Measurements from ENCODE around the gene SECTM1.
"Not testable (repeated sequence)": the region's sequence is repeated elsewhere in the genome, so short reads cannot be mapped to it uniquely, and the experiment has no call there.

The SECTM1 gene

GRCh38 chr17:82333279-82334171 lies at the start of gene SECTM1:
TSS of gene SECTM1 (minus strand) at chr17:82333766. CDS start at chr17:82327240, 6,526 bp downstream.
- no peak for DNase-seq

GRCh38 chr17:82382933-82383255 lies 49.3 kb upstream of the SECTM1 start:
- DNase-seq = no peak

DNA sequence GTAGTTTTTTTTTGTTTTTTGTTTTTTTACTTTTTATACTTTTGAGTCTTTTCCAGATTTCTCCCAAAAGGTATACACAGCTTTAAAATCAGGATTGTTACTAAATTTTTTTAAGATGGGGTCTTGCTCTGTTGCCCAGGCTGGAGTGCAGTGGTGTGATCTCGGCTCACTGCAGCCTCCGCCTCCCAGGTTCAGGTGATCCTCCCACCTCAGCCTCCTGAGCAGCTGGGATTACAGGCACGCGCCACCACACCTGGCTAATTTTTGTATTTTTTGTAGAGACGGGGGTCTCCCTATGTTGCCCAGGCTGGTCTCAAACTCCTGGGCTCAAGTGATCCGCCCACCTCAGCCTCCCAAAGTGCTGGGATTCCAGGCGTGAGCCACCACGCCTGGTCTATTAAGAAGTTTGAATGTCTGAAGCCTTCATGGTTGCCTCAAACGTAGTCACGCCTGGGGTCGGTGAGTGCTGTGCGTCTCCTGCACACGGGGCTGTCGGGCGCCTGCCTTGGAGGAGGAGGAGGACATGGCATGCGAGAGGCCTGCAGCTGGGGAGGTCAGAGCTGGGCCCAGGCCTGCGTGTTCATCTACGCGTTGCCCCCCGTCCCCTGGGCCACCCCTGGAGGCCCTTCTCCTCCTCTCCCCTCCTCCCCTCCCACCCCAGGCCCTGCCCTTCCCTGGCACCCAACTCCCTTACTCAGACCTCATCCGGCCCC lies 48.8 kb upstream of the SECTM1 start:
- not testable (repeated sequence) for DNase-seq

DNA sequence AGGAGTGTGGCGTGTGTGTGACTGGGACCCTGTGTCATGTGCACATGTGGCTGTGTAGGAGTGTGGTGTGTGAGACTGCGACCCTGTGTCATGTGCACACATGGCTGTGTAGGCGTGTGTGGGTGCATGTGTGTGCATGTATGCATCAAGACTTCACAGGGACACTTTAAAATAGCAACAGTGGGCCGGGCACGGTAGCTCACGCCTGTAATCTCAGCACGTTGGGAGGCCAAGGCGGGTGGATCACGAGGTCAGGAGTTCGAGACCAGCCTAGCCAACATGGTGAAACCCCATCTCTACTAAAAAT lies 48.1 kb upstream of the SECTM1 start:
- not testable (repeated sequence) for DNase-seq

DNA sequence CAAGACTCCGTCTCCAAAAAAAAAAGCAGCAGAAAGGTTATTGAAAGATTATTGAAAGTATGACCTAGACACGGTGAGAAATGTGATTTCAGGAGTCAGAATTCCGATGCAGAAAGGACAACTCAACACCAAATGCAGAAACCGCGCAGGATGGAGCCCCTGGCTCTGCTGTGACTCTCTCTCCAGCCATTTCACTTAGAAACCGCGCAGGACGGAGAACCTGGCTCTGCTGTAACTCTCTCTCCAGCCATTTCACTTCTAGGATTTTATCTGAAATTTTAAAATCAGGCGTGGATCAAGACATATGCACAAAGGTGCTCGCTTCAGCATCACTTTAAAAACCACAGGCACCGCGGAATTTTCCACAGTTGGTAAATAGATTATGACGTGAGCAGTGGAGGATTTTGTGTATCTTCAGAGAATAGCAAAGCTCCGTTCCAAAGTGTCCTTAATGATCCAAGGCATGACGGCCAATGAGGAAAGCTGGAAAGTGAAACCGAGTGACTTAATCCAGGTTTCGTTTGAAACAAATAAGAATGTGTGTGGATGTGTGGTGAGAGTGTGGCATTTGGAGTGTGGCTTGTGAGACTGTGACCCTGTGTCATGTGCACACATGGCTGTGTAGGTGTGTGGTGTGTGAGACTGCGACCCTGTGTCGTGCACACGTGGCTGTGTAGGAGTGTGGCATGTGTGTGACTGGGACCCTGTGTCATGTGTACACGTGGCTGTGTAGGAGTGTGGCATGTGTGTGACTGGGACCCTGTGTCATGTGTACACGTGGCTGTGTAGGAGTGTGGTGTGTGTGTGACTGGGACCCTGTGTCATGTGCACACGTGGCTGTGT lies 47.5 kb upstream of the SECTM1 start:
- DNase-seq = no peak

DNA sequence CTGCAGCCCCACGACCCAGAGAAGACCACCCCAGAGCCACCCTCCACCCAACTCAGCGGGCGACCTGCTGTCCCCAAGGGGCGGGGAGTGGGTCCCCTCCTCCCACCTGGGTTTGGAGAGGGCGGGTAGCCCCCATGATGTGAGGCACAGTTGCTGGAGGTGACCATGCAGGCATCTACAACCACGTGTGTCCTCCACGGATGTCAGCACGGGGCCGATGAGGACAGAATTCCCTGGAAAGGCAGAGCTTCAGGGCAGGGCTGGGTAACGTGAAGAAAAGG lies 45.1 kb upstream of the SECTM1 start:
- no peak for DNase-seq

GRCh38 chr17:82377924-82378740 lies 44.6 kb upstream of the SECTM1 start:
- DNase-seq = no peak

- not testable (repeated sequence) for DNase-seq
These were observed 43.7 kb upstream of the SECTM1 start for GRCh38 chr17:82377294-82377693.

DNA sequence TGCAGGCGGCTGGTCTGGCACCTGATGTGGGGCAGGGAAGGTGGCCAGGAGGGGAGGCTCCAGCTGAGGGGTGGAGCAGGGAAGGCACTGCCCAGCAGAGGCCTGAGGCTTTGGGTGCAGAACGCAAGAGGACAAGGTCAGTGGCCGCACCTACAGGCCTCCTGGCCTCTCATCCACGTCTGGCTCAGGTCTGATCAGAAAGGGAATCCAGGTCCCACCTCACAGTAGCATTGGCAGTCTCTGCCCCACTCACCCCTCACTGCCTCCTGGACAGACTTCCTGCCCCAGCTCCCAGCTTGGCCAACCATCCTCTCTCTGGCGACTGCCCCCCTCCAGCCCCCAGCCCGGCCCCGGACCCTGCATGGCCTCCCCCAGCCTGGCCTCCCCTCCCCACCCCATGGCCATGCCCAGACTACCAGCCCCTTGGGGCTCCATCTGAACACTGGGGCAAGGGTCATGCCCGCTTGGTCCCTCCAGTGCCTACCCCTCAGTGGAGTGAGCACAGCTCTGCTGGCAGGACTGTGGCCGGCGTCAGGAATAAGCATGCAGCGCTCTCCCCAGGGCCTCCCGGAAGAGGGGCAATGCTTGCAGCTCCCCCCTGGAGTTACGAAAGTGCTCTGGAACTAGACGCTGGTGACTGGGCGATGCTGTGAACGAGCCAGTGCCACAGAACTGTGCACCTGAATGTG lies 42.6 kb upstream of the SECTM1 start:
- DNase-seq = no peak

GRCh38 chr17:82375359-82376041 lies 41.9 kb upstream of the SECTM1 start:
- DNase-seq = no peak

DNA sequence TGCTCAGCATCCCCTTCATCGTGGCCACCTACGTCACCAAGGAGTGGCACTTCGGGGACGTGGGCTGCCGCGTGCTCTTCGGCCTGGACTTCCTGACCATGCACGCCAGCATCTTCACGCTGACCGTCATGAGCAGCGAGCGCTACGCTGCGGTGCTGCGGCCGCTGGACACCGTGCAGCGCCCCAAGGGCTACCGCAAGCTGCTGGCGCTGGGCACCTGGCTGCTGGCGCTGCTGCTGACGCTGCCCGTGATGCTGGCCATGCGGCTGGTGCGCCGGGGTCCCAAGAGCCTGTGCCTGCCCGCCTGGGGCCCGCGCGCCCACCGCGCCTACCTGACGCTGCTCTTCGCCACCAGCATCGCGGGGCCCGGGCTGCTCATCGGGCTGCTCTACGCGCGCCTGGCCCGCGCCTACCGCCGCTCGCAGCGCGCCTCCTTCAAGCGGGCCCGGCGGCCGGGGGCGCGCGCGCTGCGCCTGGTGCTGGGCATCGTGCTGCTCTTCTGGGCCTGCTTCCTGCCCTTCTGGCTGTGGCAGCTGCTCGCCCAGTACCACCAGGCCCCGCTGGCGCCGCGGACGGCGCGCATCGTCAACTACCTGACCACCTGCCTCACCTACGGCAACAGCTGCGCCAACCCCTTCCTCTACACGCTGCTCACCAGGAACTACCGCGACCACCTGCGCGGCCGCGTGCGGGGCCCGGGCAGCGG lies 41.2 kb upstream of the SECTM1 start:
- DNase-seq = no peak

GRCh38 chr17:82373731-82374625 lies 40.4 kb upstream of the SECTM1 start:
- no peak for DNase-seq

- not testable (repeated sequence) for DNase-seq
These were observed 39.5 kb upstream of the SECTM1 start for GRCh38 chr17:82373072-82373452.

DNA sequence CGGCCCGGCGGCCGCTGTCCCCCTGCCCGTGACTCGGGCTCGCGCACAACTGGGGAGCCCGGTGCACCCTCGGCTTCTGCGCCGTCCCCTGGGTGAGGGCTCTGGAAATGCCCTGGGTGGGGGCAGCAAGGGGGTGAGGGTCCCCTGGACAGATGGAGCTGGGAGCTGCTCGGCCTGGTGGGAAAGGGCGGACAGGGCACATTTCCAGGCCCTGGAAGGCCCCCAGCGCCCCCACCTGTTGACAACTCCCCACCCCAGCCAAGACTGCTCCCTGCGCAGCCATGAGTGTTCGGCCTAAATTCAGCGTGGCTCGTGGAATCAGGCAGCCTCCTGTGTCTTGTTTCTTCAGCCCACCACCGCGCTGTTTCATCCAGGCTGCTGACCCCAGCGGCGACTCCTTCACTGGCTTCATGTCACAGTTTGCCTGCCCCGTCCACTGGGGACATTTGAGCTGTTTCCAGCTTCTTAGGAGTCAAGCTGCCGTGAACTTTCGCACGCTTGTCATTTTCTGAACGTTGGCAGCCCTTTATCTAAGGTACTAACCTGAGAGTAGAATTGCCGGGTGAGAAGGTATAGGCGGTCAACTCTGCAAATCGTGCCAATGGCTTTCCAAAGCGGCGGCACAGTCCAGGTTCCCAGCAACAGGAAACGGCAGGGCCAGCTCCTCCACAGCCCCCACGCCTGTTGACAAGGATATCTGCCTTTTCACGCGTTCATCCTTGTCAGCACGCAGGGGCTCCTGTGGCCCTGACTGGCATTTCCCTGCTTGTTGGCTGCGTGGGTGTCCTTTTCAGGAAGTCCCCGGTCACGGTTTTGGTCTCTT lies 38.9 kb upstream of the SECTM1 start:
- DNase-seq = no peak

DNA sequence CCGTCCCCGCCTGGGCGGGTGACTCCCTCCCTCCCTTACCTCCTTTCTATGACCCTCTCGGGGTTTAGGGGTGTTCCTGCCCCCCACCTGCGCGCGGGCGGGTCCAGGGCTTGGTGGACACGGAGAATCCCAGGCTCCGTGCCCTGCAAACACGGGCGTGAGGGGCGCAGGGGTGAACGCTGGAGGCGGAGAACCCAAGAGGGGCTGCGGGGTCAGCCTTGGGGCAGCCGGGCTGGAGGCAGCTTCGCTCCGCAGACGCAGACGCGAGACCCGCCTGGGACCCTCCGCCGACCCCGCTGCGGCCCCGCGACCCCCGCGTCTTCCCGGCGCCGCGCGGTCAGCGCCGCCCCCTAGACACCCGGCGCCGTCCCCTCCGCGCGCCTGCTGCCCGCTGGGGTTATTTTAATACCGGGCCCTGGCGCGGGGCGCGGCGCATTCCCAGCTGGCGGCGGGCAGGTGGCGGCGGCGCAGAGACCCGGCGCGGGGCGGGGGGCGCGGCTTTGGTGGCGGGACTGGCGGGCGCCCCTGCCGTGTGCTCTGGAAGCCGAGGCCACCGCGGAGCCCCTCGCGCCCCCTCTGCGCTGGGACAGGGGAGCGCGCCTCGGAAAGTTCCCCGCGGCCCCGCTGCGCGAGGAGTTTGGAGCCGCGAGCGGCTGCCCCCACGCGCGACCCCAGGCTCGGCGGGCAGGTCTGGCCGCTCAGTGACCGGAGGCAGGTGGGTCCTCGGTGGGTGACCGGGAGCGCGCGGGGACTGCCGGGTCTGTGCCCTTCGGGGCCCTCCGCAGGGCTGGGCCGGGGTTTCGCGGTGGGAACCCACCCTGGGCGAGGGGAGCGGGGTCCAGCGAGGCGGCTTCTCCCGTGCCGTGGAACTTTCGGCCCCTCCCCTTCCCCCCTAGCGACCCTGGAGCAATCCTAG lies 38.0 kb upstream of the SECTM1 start, which contains the start of gene UTS2R:
Gene UTS2R, plus strand, starts transcription at position 433 of the 916 bp plus-strand sequence. CDS start 2,560 bp downstream, outside the sequence.
- no peak for DNase-seq

DNA sequence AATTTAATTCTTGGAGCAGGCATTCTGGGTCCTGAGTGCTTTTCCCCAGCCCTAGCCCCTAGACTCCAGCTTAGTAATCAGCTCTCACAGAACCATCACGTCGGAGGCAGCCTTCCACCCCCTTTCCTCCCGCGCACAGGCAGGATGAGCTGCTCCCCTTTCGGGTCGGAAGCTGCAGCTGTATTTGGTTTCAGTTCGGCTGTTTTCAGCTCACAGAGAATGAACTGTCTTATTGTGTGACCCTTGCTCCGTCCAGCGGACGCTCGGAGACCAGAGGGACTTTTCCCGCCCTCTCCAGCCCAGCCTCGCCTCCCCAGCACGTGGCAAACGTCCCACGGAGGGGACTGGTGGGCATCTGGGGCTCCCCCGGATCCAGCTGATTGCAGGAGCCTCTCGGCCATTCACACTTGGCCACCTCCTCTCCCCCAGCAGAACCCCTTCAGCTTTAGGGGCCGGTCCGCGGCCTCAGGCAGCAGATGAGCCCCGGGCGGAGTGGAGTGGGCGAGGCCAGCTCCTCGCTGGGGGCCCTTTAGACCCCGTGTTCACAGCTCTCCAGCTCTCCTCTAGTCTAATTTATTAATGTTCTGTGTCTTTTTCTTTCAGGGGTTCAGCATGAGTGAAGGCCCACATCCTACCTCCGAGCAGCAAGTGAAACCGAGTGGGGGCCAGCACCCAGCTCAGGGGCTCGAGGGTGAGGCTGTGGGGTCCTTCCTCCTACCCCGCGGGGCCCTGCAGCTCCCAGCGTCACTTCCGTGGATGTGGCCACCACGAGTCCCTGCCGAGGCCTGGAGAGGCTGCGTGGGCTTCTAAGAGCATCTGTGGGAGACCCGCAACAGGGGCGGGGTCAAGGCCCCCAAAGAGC lies 37.1 kb upstream of the SECTM1 start:
- no peak for DNase-seq

DNA sequence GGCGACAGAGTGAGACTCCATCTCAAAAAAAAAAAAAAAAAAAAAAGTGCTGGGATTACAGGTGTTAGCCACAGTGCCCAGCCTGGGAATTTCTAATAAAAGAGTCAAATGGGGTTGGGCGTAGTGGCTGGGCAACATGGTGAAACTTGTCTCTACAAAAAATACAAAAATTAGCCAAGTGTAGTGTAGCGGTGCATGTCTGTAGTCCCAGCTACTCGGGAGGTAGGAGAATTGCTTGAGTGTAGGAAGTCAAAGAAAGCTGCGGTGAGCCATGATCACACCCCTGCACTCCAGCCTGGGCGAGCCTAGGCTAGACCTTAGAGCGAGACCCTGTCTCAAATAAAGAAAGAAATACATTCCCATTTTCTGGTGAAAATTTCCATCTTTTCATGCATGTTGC lies 35.6 kb upstream of the SECTM1 start:
- no peak for DNase-seq
